Left renal cortex interstitium (tissue), 4 donors: ENCODE results near the gene ATP2A3. TPM values are rescaled to one million over a fixed set of nuclear protein-coding genes. Genes with fewer than 3 reads are reported as not detected.

Source experiments
- DNase-seq, 4 donors: peaks; one replicate each; pipeline ENCODE4 v3.0.0-alpha.2; 2013; ENCODE audit warnings: low read depth in 4 of 4, low spot score in 2 of 4, missing footprints in 1 of 4
- polyA plus RNA-seq, 4 donors: library from polyadenylated mRNA; unstranded; fragments of 120-200 nt; gene quantifications; one replicate each; pipeline ENCODE4 v1.2.1, GENCODE V29; 2013; ENCODE audit not compliant: insufficient read length in 4 of 4

ATP2A3 gene
- polyA plus RNA-seq, 4 donors: 3.9 to 5.9 (median 4.6) TPM

- no peak for DNase-seq
Observed at GRCh38 chr17:3879591-3880417, 84.4 kb downstream of the ATP2A3 start.

- no peak for DNase-seq
Observed at GRCh38 chr17:3879186-3879585, 85.1 kb downstream of the ATP2A3 start.

- no peak for DNase-seq
Observed at GRCh38 chr17:3877220-3877619, 87.0 kb downstream of the ATP2A3 start.

GRCh38 chr17:3875317-3875716, 88.9 kb downstream of the ATP2A3 start:
- no peak for DNase-seq

Other genes starting within 250 kb of the ATP2A3 start
- gene HASPIN, start 240.5 kb downstream of the ATP2A3 start, polyA plus RNA-seq: 1 to 10 TPM; 2.8 to 3.7 (median 3.1) TPM
- 10 to 100 TPM; 38.7 to 43.1 (median 40.4) TPM for gene ITGAE, start 163.2 kb downstream of the ATP2A3 start, polyA plus RNA-seq
- 100 to 1,000 TPM in 2 of 4 donors, 10 to 100 TPM in 2; 61.1 to 134 (median 88.8) TPM for gene NCBP3, start 118.2 kb downstream of the ATP2A3 start, polyA plus RNA-seq
- 1 to 10 TPM; 4.6 to 5.7 (median 4.8) TPM for gene CAMKK1, start 71.4 kb downstream of the ATP2A3 start, polyA plus RNA-seq
- 1 to 10 TPM in 3 of 4 donors, under 1 TPM in 1; 0.65 to 1.9 (median 1.3) TPM for gene P2RX1, start 48.0 kb downstream of the ATP2A3 start, polyA plus RNA-seq
- 10 to 100 TPM; 19.3 to 30.2 (median 22.9) TPM for gene ZZEF1, start 178.6 kb upstream of the ATP2A3 start, polyA plus RNA-seq
- 10 to 100 TPM; 30.1 to 34.8 (median 30.8) TPM for gene CYB5D2, start 178.8 kb upstream of the ATP2A3 start, polyA plus RNA-seq